ENCODE data around the gene RALGPS1.

Gene RALGPS1

DNA sequence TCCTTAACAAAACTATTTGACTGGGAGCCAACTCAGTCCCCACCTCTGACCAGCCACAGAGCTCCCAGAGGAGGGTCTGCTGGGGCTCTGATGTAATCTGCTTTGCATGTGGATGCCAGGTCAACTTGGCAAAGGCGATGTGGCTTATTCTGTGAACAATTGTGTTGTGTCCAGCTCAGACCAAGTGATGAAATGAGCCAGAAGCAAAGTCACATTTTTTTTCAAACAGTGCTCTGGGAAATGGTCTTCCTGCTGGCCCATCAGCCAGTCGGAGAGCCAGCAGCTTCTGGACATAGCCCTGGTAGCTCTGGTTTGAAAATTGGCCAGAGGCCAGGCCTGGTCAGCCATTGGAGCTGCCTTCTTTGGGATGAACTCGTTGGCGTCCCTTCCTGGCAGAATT lies 121.4 kb downstream of the RALGPS1 start:
- no peak overlapping the region for H3K4me3 ChIP-seq
- peak overlapping the region in 11 of 21 experiments; percentile 5 to 73 (median 43) for H3K27ac ChIP-seq

DNA sequence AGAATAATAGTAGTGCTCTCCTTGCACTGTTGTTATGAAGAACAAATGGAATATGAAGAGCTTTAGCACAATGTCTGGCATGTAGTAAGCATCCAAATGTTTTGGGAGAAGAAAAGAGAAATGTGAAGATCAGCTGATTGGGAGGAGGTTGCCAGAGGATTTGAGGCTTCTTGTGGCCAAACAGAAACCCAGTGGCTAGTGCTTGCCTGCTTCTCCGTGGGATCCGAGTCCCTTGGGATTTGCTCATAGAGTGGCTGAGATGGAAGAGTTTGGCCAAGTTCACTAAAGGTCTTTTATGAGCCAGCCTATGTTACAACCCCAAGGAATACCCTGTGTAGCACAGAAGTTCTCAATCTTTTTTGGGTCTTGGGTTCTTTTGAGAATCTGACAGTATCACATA lies 121.9 kb downstream of the RALGPS1 start:
- Histone ChIP-seq H3K27ac (peak overlapping the region in 11 of 21 experiments; percentile 5 to 73 (median 43)), H3K4me3 (no peak overlapping the region)

GRCh38 chr9:127038531-127038930 lies 123.9 kb downstream of the RALGPS1 start:
- Histone ChIP-seq H3K4me3 (no peak overlapping the region), H3K27ac (no peak overlapping the region)

DNA sequence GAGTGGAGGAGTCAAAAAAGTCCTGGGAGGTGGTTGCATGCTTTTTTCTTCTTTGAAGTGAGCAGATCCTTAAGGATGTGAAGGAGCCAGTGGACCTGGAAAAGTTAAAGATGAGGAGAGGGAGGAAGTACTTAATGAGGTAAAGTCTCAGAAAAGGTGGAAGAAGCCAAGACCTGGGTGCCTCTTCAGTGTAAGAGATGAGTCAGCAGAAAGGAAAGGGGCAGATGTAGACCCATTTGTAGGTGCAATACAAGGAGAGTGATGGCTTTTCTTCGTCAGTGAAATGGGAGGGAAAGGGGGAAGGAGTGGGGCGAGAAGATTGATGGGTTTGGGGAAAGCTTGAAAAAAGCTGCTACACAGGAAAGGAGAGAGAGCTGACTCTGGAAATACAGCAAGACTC lies 124.9 kb downstream of the RALGPS1 start:
- Histone ChIP-seq H3K27ac (no peak overlapping the region), H3K4me3 (no peak overlapping the region)

GRCh38 chr9:127045148-127045547 lies 130.6 kb downstream of the RALGPS1 start:
- no peak overlapping the region for H3K4me3 ChIP-seq

GRCh38 chr9:127047971-127048370 lies 133.4 kb downstream of the RALGPS1 start:
- no peak overlapping the region for H3K4me3 ChIP-seq
- peak overlapping the region in 13 of 21 experiments; percentile 16 to 81 (median 56) for H3K27ac ChIP-seq

More at GRCh38 chr9:127045148-127045547, 130.6 kb downstream of the RALGPS1 start:
- no peak overlapping the region for H3K27ac ChIP-seq

DNA sequence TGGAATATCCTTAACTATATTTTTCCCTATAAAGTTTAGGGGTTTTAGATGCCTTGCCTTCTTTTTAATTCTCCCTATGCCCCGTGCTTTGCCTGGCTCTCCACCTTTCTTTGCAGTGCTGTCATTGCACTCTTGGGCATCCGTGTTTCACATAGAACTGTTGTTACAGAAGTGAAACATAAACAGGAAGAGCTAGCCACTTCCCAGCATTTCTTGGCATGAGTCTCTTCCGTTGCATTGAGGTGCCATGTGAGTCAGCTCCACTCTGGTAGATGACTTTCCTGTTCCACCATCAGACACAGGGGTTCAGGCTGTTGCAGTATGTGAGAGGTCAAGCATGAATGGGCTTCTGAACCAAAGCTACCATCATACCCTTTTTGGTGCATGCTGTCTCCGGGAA lies 134.5 kb downstream of the RALGPS1 start:
- Histone ChIP-seq H3K27ac (peak overlapping the region; percentile 2 to 81 (median 48)), H3K4me3 (no peak overlapping the region)

GRCh38 chr9:127049581-127049980 lies 135.0 kb downstream of the RALGPS1 start:
- Histone ChIP-seq H3K4me3 (no peak overlapping the region), H3K27ac (peak overlapping the region in 15 of 21 experiments; percentile 9 to 75 (median 38))

DNA sequence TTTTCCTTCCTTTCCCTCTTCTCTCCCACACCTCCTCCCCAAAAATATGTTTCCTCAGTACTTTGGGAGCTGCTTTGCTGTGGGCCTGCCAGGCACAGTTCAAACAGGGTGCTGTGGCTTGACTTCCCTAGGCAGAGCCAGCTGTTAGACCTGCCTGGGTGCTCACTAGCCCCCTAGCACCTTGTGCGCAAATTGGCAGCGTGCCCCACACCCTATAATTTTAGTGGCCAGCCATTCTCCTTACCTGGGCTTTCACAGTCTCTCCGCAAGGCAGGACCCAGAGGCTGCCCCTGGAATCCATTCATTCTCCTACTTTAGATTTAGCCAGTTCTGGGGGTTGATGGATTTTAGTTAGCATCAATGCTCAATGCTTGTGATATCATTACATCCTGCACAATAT lies 135.6 kb downstream of the RALGPS1 start:
- H3K4me3 ChIP-seq, result no peak overlapping the region

GRCh38 chr9:127050591-127051001 lies 136.0 kb downstream of the RALGPS1 start:
- peak overlapping the region in 4 of 21 experiments; percentile 2 to 16 (median 8) for H3K27ac ChIP-seq
- no peak overlapping the region for H3K4me3 ChIP-seq

More for the DNA sequence above, 135.6 kb downstream of the RALGPS1 start:
- H3K27ac ChIP-seq, result peak overlapping the region in 9 of 21 experiments; percentile 11 to 71 (median 56)

DNA sequence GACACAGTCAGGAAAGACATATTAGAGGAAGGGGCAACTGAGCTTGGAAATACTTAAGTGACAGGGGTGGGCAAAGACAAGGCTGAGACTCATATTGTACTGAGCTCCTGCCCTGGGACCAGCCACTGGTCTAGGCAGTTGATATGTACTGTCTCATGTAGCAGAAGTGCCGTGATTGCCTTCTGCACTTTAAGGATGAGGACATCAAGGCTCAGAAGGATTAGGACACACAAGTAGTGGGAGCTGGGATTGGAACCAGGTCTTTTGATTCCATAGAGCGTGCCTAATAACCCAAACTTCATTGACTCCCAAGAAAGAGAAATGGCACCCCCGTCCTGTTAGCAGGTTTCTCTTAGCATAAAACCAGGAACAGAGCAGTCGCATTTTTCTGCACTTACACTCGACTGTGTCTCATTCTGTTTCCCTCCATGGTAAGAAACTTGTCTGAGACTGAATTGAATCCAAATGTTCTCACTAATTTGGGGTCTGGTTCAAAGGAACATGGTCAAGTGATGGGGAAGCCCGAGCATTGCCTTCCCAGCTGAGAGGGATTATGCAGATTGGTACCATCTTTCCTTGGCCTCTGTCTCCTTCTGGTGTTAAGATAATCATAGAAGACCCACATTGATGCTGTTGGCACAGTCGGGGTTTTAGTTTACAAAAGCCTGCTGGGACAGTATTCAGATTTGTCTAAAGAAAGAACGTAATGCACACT lies 137.5 kb downstream of the RALGPS1 start:
- peak overlapping the region in 12 of 21 experiments; percentile 0 to 72 (median 41) for H3K27ac ChIP-seq

GRCh38 chr9:127053057-127053821 lies 138.7 kb downstream of the RALGPS1 start:
- Histone ChIP-seq H3K4me3 (no peak overlapping the region), H3K27ac (peak overlapping the region in 17 of 21 experiments; percentile 9 to 77 (median 55))

More for the DNA sequence above, 137.5 kb downstream of the RALGPS1 start:
- H3K4me3 ChIP-seq, result no peak overlapping the region

- Histone ChIP-seq H3K4me3 (no peak overlapping the region), H3K27ac (peak overlapping the region in 10 of 21 experiments; percentile 19 to 77 (median 54))
Observed at GRCh38 chr9:127053960-127054359, 139.4 kb downstream of the RALGPS1 start.

DNA sequence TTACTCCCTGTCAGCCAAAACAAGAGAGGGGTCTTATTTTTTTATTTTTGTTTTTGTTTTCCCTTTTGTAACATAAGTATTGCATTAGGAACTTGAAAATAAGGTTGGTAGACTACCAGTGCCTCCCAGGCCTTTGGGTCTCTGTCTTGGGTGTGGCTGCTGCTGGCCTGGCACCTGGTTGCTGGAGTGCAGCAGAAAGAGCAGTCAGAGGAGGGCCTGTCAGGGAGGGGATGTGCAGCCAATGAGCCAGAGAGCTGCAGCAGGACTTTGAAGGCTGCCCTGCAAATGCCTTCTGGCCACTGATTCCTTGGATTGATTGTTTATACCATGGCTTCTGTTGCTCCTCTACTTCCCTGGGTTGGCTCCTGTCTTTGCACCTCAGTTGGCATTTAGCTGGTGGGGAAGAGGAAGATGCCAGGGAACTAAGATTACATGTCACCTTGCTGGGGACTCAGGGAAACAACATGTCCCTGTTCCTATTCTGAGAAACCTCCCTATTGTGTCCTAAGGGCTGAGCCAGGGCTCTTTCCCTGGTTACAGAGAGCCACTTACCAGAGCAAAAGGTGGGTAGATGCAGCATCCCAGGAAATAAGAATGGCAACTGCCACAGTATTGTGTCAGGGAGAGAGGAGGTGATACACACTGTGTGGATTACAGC lies 141.3 kb downstream of the RALGPS1 start:
- peak overlapping the region in 1 of 21 experiments; percentile 44 for H3K27ac ChIP-seq
- H3K4me3 ChIP-seq, result no peak overlapping the region

DNA sequence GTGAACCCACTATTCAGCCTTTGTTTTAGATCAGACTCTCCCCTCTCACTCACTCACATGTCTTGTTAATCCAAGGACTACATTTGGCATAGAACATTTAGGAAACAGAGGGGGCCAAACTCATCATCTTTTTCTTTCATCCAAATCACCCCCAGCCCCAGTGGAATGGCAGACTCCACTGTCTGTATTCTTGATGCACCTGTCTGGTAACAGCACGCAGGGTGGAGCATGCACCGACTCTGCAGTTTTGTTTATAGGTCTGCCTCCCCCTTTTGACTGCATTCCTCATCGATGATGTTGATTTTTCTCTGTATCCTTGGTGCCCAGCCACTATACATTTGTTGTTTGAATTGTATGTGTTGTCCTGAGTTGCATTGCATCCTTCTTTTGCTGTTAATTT lies 141.9 kb downstream of the RALGPS1 start:
- no peak overlapping the region for H3K4me3 ChIP-seq
- H3K27ac ChIP-seq, result no peak overlapping the region

DNA sequence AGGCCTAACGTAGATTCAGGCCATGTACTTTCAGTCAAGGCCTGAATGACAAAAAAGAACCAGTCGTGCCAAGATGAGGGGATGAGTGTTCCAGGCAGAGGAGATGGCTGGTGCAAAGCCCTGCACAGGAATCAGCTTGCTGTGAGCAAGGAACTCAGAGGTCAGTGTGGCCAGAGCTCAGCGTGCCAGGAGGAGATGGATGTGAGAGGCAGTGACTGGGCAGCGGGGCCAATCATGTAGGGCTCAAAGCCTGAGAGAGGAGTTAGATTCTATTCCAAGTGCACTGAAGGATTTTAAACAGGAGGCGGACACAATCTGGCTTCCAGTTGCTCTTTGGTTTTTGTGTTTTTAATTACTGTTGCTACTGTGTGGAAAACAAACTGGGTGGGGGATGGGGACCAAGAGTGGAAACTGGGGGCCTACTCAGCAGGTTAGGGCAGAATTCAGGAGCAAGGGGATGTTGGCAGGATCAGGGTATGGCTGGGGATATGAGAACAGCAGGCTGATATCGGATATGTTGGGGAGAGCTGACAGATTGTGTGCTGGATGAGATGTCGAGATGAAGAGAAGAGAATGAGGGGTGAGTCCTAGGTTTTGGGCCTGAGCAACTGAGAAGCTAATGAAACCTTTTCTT lies 143.5 kb downstream of the RALGPS1 start:
- Histone ChIP-seq H3K27ac (peak overlapping the region in 8 of 21 experiments; percentile 6 to 59 (median 36)), H3K4me3 (no peak overlapping the region)

- Histone ChIP-seq H3K4me3 (no peak overlapping the region), H3K27ac (peak overlapping the region in 7 of 21 experiments; percentile 6 to 59 (median 17))
Observed at GRCh38 chr9:127058645-127059021, 144.1 kb downstream of the RALGPS1 start.

- Histone ChIP-seq H3K27ac (peak overlapping the region in 5 of 21 experiments; percentile 16 to 59 (median 28)), H3K4me3 (no peak overlapping the region)
Observed at GRCh38 chr9:127059030-127059429, 144.4 kb downstream of the RALGPS1 start.

- Histone ChIP-seq H3K27ac (peak overlapping the region in 4 of 21 experiments; percentile 21 to 59 (median 40)), H3K4me3 (no peak overlapping the region)
Observed at GRCh38 chr9:127059765-127060361, 145.3 kb downstream of the RALGPS1 start.
